Inferior parietal cortex (tissue), 1 donor: ENCODE data around the gene ZNF132.
"Not testable (repeated sequence)": the region's sequence is repeated elsewhere in the genome, so short reads cannot be mapped to it uniquely, and the experiment has no call there.

Experiments
- DNase-seq: peaks from one replicate; pipeline ENCODE4 v3.0.0-alpha.2; 2016; ENCODE audit errors: extremely low spot score

ZNF132 gene

DNA sequence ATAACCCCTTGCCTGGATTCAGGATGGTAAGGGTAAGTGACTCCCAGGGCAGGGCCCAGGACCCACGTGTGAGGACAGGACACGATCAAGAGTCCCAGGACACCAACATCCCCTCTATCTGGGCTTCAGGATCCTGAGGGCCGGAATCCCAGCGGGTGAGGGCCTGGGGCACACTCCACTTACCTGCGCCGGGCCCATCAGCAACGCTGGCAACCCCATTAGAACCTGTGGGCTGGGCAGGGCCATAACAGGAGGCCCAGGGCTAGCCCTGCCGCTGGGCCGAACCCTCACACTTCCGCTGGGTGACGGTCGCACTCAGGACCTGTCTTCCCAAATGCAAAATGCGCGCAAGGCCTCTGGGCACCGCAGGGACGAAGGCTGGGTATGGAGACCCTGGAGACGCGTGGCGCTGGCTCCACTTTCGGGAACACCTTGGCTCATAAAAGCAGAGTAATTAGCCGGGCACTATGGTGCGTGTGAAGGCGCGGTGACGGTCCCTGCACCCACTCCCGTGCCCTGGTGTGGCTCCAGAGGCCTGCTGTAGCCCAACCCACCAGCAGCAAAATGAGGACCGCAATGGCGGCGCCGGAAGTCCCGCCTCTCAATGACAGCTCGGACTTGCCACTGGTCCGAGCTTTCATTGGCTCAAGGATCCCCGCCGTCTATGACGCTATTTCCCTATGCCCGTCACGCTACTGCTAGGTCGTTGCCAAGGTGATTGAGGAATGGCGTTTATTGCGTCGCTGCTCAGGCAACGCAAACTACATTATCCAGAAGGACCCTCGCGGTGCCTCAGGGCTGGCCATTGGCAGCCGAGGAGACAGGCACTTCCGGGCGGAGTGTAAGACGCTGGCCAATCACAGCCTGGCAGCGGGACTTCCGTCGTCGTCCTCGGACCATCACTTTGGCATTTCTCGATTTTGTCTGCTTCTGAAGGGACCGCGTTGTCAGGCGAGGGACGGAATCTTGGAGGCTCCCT lies at the start of gene ZNF132:
Gene ZNF132, minus strand, starts transcription at position 578 of the 979 bp plus-strand sequence. Its CDS starts 332 bp downstream, at position 246.
- peak; percentile 99 for DNase-seq

DNA sequence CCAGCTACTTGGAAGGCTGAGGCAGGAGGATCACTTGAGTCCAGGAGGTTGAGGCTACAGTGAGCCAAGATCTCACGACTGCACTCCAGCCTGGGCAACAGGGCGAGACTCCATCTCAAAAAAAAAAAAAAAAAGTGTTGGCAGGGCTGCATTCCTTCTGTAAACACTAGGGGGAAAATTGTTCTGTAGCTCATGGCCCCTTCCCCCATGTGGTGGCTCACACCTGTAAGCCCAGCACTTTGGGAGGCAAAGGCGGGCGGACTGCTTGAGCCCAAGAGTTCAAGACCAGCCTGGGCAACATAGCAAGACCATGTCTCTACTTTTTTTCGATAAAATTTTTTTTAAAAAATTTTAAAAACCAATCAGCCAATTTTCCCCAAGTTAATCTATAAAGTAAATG lies 44.4 kb upstream of the ZNF132 start:
- DNase-seq = not testable (repeated sequence)

DNA sequence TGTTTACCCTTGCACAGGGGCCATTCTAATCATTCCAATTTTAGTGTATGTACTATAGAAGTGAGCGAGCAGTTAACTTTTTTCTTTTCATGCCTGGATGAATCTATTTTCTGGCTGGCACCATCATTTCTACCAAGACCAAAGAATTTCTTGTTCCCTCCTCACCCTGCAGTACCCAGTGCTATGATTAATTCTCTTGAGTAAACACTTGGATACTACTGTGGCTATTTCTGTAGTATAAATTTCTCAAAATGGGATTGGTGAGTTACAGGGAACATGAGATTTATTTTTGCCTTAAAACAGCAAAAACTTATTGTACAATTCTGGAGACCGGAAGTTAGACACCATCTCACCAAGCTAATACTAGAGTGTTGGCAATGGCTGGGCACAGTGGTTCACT lies 43.8 kb upstream of the ZNF132 start:
- peak; percentile 29 for DNase-seq

DNA sequence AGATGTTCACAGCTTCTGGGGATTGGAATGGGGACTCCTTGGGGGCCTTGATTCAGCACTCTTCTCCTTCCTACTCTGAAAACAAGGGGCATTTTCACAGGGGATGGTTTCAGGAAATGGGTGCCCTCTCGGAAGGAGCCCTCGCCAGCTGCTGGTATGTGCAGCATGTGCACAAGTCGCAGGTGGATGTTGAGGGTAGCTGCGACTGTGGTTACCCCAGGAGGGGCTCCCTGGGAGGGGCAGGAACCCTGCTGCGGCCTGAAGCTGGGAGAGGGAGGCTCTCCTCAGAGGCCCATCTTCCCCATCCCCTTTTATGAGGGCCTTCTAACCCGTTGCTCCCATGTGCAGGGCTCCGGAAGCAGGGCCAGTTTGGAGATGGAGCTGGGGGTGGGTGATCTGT lies 42.4 kb upstream of the ZNF132 start:
- DNase-seq = no peak

DNA sequence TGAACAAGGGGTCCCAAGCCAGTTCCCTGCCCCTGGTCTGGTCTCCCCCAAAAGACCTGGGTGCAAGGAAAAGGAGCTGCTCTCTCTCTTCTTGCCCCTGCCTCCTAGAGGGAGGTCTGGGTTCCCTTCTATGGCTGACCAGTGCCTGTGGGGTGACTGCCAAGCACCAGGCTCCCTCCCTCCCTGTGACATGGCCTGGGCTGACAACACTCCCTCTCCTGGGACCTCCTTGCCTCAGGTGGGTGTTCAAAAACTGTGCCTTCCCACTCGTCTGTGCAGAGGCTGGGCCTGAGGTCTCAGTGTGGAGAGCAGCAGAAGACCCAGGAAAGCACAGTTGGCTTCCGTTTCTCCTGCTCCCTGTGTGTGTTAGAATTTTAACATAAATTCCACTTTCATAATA lies 40.9 kb upstream of the ZNF132 start:
- no peak for DNase-seq

DNA sequence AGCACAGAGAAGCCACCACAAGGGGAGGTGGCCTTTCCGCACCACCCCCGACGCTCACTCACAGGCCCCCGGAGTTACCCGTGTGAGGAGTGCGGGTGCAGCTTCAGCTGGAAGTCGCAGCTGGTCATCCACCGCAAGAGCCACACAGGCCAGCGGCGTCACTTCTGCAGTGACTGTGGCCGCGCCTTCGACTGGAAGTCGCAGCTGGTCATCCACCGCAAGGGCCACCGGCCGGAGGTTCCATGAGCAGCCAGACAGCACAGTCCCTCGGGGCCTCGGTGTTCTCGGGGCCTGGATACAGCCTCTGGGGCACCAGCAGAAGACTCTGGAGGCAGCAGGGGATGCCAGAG lies 40.5 kb upstream of the ZNF132 start:
- no peak for DNase-seq

DNA sequence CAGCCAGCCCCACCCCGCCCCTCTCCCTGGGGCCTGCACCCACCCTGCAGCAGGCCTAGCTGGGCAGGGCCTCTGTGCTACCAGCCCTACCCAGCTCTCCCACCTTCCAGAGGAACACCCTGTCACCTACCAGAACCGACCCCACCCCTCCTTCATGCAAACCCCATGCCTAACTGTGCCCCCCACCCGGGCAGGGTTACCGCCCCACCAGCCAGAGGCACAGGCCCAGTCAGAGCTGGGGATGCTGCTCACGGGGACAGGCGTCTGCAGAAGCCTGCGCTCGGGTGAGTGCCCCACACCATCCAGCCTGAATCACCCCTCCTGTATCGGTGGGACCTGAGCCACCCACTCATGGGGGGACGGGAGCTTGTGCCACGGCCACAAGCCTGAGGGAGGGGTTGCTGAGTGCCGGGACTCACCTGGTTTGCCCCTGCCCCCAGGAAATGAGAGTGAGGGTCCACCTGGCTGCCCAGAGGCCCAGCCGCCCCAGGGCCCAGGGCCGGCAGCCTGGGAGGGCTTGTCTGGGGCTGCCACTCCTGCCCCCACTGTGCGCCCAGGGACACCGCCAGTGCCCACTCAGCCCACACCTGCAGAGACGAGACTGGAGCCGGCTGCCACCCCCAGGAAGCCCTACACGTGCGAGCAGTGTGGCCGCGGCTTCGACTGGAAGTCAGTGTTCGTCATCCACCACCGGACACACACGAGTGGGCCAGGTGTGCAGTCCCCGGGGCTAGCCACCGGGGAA lies 40.0 kb upstream of the ZNF132 start:
- DNase-seq = no peak

DNA sequence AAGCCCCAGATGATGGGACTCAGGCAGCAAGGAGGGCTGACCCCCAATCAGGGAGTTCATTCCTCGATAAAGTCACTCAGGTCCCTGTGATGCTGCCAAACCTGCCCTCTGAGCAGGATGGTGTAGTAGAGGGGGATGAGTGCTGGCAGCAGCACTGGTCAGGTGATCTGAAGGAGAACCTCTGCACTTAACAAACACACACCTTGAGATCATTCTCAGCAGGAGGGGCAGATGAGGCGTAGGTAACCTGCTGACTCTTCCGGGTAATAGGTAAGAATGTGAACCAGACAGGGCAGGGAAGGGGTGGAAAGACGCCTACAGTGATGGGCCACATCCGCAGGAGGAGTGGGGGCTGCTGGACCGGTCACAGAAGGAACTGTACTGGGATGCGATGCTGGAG lies 39.4 kb upstream of the ZNF132 start:
- no peak for DNase-seq

DNA sequence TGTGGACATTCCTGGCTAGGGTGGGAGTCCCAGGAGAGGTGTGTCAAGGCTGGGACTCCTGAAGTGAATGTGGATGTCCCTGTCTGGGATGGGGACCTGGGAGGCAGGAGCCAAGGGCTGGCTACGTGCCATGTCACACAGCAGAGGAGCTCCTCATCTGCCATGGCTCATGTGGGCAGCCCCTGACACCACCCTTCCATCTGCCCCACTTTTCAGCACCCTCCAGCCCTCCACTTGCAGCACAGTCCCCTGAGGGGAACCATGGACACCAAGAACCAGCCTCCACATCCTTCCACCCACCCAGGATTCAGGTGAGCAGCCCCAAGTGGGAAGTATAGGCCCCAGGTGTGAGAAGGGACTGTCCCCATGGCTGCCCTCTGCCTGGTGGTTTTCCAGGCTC lies 37.9 kb upstream of the ZNF132 start:
- no peak for DNase-seq

DNA sequence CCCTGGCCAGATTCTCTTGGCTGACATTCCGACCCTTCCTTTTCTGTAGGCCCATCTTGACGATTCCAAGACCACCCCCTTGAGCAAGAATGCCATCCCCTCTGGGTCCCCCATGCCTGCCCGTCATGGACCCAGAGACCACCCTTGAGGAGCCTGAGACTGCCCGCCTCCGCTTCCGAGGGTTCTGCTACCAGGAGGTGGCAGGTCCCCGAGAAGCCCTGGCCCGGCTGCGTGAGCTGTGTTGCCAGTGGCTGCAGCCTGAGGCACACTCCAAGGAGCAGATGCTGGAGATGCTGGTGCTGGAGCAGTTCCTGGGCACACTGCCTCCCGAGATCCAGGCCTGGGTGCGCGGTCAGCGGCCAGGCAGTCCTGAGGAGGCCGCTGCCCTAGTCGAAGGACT lies 37.2 kb upstream of the ZNF132 start:
- no peak for DNase-seq

DNA sequence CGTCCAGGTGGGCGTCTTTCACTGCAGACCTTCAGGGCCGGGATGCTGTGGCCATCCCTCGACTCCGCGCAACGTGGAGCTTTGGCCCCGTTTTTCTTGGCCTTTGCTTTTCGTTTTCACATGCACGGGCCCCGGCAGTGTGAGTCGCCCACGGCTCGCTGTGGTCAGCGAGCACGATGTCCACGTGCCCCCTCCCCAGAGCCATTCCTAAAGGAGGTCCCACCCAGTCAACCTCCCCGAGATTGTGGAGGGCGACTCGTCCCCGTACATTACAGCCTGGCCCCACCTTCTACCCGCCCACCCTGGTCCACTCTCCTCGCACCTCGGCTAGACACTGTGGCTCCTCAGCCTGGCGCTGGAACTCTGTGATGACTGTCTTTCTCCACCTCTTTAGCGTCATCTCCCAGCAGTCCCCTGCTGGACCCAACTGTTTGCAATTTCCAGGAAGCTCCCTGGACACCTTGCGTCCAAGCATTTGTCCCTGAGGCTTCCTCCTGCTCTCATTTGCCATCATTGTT lies 36.6 kb upstream of the ZNF132 start:
- DNase-seq = peak; percentile 19

DNA sequence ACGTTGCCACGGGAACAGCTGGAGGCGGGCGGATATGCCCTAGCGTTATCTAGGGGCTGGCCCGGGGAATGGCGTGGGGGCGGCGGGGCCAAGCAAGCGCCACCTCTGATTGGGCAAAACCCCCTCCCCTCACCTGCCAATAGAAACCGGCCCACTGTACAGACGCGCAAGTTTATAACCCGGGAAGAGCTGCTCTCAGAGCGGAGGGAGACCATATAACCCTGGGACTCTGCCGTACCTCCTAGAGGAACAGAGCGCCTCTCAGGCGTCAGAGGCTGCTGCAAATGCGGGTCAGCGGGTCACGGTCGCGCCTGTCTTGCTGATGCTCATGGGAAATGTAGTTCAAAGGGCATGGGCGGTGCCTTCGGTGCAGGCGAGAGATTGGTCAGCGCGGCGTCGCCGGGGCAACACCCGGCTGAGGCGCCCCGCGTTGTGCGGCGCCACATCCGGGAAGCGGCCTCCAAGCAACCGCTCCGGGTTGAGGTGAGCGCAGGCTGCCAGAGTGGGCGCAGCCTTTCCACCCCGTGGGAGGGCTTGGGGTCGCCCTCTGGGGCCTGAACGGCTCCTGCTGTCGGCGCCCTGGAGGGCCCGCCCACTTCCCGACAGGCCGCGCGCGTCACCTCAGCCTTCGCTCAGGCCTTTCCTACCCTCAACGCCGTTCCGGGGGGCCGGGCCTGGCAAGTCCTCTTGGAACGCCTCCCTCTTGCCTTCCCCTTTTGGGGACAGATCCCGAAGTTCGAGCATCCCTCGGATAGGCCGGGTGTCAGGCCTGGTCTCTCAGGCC lies 36.0 kb upstream of the ZNF132 start, which contains the start of gene ZNF446:
Gene ZNF446, plus strand, starts transcription at position 639 of the 784 bp plus-strand sequence. CDS start 867 bp downstream, outside the sequence.
- peak; percentile 96 for DNase-seq

DNA sequence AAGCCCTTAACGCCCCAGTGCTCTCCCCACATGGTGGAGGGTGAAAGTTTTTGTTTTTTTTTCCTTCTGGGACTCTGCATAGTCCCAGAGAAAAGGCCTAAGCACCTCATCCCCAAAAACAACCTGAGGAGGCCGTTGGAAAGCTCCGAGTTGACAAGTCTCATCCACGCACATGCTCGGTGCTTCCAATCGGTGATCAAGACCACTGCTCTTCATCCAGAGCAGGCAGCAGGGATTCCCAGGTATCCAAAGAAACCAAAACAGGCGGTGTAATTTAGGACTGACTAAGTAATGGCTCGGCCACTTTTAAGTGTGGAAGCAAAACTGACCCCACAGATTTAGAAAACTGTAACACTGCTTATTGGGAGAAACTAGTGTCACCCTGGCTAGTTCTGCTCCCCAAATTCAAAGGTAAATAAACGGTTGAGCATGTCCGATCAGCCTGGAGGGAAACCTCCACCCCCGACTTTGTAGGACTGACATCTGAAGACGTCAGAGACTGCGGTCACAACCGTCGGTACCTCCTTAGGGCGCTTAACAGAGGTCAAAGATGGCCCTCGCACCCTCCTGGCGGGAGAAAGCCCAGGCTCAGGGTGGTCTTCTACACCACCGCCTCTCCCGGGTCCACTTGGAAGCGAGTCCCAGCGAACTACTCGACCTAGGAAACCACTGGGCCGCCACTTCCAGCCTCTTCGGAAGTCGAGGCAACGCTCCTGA lies 35.2 kb upstream of the ZNF132 start:
- DNase-seq = peak; percentile 6

DNA sequence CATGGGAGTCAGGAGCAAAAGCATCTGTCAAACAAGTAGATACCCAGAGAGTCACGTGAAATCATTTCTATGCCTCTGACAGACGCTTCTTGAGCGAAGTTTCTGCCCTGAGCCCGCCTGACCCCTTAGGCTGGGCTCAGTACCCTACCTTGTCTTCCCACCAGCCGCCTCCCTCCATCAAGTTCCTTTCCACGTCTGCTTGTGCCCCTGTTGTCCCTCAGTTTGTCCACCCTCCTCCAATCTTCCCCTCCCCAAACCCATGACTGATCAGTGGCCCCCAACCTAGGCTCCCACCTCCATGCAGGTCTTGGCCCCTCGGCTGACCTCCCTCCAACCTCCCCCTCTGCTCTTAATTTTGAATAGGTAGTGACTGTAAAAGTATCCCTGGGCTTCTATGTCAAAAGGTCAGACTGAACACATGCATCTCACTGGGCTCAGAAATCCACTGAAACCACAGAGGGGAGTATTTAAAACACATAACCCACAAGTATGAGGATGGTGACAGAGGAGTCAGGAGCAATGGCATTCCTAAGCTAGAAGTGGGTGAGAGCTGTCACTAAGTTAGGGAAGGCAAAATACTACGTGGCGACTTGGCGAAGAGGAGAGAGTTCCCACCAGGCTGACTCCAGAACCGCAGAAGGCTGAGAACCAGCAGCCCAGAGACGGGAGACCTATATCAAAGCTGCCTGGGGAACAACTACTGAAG lies 34.5 kb upstream of the ZNF132 start:
- no peak for DNase-seq

DNA sequence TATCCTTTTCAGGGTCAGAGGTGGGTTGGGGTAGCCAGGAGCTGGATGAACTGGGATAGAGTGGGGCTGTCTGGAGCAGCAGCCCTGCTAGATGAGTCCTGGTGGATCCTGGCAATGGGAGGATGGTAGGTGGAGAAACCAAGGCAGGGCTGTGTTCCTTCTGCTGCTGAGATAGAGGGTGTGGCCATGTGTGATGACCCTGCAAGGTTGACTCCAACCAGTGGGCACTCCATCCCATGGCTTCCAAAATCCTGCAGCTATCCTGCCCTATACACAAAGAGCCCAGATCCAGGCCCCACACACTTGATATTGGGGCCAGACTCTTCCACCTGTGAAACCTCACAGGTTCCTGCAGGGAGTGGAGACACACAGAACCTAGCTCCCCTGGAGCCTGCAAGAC lies 33.8 kb upstream of the ZNF132 start:
- DNase-seq = no peak

DNA sequence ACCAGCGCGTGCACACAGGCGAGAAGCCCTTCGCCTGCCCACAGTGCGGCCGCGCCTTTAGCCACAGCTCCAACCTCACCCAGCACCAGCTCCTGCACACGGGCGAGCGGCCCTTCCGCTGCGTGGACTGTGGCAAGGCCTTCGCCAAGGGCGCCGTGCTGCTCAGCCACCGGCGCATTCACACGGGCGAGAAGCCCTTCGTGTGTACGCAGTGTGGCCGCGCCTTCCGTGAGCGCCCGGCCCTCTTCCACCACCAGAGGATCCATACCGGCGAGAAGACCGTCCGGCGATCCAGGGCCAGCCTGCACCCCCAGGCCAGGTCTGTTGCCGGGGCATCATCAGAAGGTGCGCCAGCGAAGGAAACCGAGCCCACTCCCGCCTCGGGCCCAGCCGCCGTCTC lies 31.8 kb upstream of the ZNF132 start:
- DNase-seq = no peak

DNA sequence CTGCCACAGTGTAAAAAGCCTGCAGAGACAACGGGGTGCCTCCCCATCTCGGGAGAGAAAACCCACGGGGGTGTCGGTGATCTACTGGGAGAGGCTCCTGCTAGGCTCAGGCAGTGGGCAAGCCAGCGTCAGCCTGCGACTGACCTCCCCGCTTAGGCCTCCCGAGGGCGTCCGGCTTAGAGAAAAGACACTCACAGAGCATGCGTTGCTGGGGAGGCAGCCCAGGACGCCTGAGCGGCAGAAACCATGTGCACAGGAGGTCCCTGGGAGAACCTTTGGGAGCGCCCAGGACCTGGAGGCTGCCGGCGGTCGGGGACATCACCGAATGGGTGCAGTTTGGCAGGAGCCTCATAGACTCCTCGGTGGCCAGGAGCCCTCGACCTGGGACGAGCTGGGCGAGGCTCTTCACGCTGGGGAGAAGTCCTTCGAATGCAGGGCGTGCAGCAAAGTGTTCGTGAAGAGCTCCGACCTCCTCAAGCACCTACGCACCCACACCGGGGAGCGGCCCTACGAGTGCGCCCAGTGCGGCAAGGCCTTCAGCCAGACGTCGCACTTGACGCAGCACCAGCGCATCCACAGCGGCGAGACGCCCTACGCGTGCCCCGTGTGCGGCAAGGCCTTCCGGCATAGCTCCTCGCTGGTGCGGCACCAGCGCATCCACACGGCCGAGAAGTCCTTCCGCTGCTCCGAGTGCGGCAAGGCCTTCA lies 31.0 kb upstream of the ZNF132 start:
- not testable (repeated sequence) for DNase-seq

DNA sequence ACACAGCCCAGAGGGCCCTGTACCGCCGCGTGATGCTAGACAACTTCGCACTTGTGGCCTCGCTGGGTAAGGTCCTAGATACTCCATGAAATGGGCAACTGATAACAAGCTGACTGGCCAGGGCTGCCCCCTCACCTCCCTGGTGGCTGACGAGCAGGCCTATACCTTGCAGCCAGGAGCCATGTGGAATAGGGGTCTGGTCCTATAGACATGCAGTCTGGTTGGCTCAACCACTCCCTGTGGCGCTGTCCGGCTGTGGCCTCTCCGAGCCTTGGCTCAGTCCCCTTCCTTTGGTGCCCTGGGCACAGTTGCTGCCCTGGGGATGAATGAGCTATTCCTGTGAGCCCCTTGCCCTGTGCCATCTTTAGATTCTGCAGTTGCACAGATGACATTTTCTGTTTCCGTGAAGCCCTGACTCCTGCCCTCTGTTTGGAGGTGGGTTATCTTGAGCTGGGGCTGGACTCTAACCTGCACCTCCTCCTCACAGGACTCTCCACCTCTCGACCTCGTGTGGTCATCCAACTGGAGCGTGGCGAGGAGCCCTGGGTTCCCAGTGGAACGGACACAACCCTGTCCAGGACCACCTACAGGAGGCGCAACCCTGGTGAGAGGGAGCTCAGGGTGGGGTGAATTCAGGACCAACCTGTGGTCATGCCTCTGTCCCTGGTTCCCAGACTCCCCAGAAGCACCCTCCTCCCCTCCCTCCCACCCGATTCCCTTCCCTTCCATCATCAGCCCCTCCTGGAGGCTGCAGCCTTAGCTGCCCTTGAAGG lies 29.5 kb upstream of the ZNF132 start:
- no peak for DNase-seq

DNA sequence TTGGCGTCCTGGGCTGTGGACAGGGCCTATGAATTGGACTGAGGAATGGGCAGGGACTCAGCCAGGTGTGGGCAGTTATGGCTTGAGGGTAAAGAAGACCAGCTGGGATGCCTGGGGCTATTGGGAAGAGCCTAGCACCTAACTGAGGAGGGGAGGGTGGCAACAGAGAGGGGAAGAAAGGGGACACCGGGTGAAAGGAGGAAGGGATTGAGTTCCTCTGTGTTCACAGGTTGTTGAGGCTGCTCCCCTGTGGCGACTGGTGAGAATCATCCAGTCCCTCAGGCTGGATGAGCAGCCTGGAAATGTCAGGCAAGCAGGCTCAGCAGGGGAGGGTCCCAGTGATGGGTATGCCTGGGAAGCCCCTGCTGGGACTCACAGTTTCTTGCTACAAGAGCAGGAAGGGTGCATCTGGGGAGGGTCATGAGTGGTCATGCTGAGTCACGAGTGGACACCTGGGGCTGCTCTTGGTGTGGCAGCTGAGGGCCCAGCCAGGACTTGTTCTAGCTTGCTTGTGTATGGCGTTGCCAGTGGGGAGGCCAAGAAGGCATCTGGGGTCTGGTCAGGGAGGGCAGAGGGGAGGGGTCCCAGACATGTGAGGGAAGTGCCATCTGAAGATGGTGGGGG lies 28.4 kb upstream of the ZNF132 start:
- DNase-seq = no peak
